NB4 (cell line): ENCODE data around the gene TBX10.

ENCODE experiments used
- CTCF ChIP-seq: IDR thresholded peaks from one replicate; pipeline ENCODE4 v1.5.1; 2012; ENCODE audit warnings: low read depth, low read length
- MAX ChIP-seq: IDR thresholded peaks from 2 replicates; pipeline ENCODE4 v1.6.1; 2011; ENCODE audit warnings: low read depth, low read length
- POLR2A ChIP-seq: IDR thresholded peaks from 2 replicates; pipeline ENCODE4 v1.6.1; 2011; ENCODE audit warnings: mild to moderate bottlenecking; ENCODE audit not compliant: insufficient read length; ENCODE audit errors: extremely low read depth

GRCh38 chr11:67613960-67614715 is 25.4 kb downstream of the TBX10 start:
- TF ChIP-seq CTCF (peak; percentile 63), POLR2A (peak; percentile 51), MAX (peak; percentile 67)
